ENCODE results near the gene SDF2L1.

SDF2L1 gene

GRCh38 chr22:21623648-21623970 is 18.5 kb upstream of the SDF2L1 start:
- TF ChIP-seq CTCF (IDR thresholded peaks at IDR 0.05; ENCODE audit: low read depth, low read length) = no peak
- H3K4me3 ChIP-seq (ENCODE audit: low read depth, low read length) = no peak overlapping the region

- TF ChIP-seq CTCF (IDR thresholded peaks at IDR 0.05; ENCODE audit: low read depth, low read length) = peak; percentile 60
- H3K4me3 ChIP-seq (ENCODE audit: low read depth, low read length) = no peak overlapping the region
These were observed 17.8 kb upstream of the SDF2L1 start for GRCh38 chr22:21624120-21624879.

- no peak for TF ChIP-seq CTCF (IDR thresholded peaks at IDR 0.05; ENCODE audit: low read depth, low read length)
- no peak overlapping the region for H3K4me3 ChIP-seq (ENCODE audit: low read depth, low read length)
These were observed 17.0 kb upstream of the SDF2L1 start for GRCh38 chr22:21624880-21625791.

GRCh38 chr22:21626073-21626734 is 15.9 kb upstream of the SDF2L1 start:
- TF ChIP-seq CTCF (IDR thresholded peaks at IDR 0.05; ENCODE audit: low read depth, low read length) = no peak
- no peak overlapping the region for H3K4me3 ChIP-seq (ENCODE audit: low read depth, low read length)

- TF ChIP-seq CTCF (IDR thresholded peaks at IDR 0.05; ENCODE audit: low read depth, low read length) = no peak
- no peak overlapping the region for H3K4me3 ChIP-seq (ENCODE audit: low read depth, low read length)
These were observed 15.2 kb upstream of the SDF2L1 start for GRCh38 chr22:21626735-21627469.

- no peak for TF ChIP-seq CTCF (IDR thresholded peaks at IDR 0.05; ENCODE audit: low read depth, low read length)
- peak overlapping the region; percentile 90 for H3K4me3 ChIP-seq (ENCODE audit: low read depth, low read length)
These were observed 13.5 kb upstream of the SDF2L1 start for GRCh38 chr22:21628386-21629254.
